ENCODE data around the gene TEX36. TPM values are rescaled to one million over a fixed set of nuclear protein-coding genes. Genes with fewer than 3 reads are reported as not detected.
A peak's percentile ranks its signal among the peaks of the same experiment; 100 is the strongest.

The TEX36 gene
- total RNA-seq, 6 experiments from 2014 or later, result not detected

- Mint-ChIP-seq H3K4me3 (no peak overlapping the region), H3K4me1 (ENCODE audit: low read depth) (peaks cover 10% of the 10 kb centered on the region), H3K36me3 (ENCODE audit: low read depth) (no peaks in the 10 kb centered on the region), H3K27ac (no peak overlapping the region), H3K9me3 (no peaks in the 10 kb centered on the region), H3K27me3 (ENCODE audit: insufficient read depth) (peaks cover 24% of the 10 kb centered on the region)
- peak; percentile 77 for TF ChIP-seq CTCF (IDR thresholded peaks at IDR 0.05)
- DNase-seq, result peak; percentile 31
These were observed 53.1 kb downstream of the TEX36 start for GRCh38 chr10:125629758-125630376.

- H3K4me3 Mint-ChIP-seq, result no peak overlapping the region
- H3K27me3 Mint-ChIP-seq (ENCODE audit: insufficient read depth), result peaks cover 28% of the 10 kb centered on the region
- H3K27ac Mint-ChIP-seq, result no peak overlapping the region
- no peak for DNase-seq
- H3K9me3 Mint-ChIP-seq, result no peaks in the 10 kb centered on the region
- H3K36me3 Mint-ChIP-seq (ENCODE audit: low read depth), result no peaks in the 10 kb centered on the region
- no peak for TF ChIP-seq CTCF (IDR thresholded peaks at IDR 0.05)
- H3K4me1 Mint-ChIP-seq (ENCODE audit: low read depth), result peaks cover 2% of the 10 kb centered on the region
These were observed 54.6 kb downstream of the TEX36 start for GRCh38 chr10:125628104-125629049.

GRCh38 chr10:125627646-125628045 lies 55.3 kb downstream of the TEX36 start:
- Mint-ChIP-seq H3K36me3 (ENCODE audit: low read depth) (no peaks in the 10 kb centered on the region), H3K27ac (no peak overlapping the region), H3K4me3 (no peak overlapping the region), H3K27me3 (ENCODE audit: insufficient read depth) (peaks cover 33% of the 10 kb centered on the region), H3K9me3 (no peaks in the 10 kb centered on the region), H3K4me1 (ENCODE audit: low read depth) (no peaks in the 10 kb centered on the region; the same call in 1 of the 2 replicates)
- no peak for TF ChIP-seq CTCF (IDR thresholded peaks at IDR 0.05)
- no peak for DNase-seq

GRCh38 chr10:125626671-125627070 lies 56.3 kb downstream of the TEX36 start:
- H3K4me1 Mint-ChIP-seq (ENCODE audit: low read depth), result no peaks in the 10 kb centered on the region; the same call in 1 of the 2 replicates
- no peaks in the 10 kb centered on the region for H3K36me3 Mint-ChIP-seq (ENCODE audit: low read depth)
- no peak overlapping the region for H3K4me3 Mint-ChIP-seq
- H3K27ac Mint-ChIP-seq, result no peak overlapping the region
- no peak for DNase-seq
- H3K9me3 Mint-ChIP-seq, result no peaks in the 10 kb centered on the region
- no peak for TF ChIP-seq CTCF (IDR thresholded peaks at IDR 0.05)
- peaks cover 26% of the 10 kb centered on the region for H3K27me3 Mint-ChIP-seq (ENCODE audit: insufficient read depth)

GRCh38 chr10:125625586-125625985 lies 57.4 kb downstream of the TEX36 start:
- TF ChIP-seq CTCF (IDR thresholded peaks at IDR 0.05), result no peak
- Mint-ChIP-seq H3K9me3 (no peaks in the 10 kb centered on the region), H3K4me1 (ENCODE audit: low read depth) (no peaks in the 10 kb centered on the region; the same call in 1 of the 2 replicates), H3K36me3 (ENCODE audit: low read depth) (no peaks in the 10 kb centered on the region), H3K27me3 (ENCODE audit: insufficient read depth) (peaks cover 24% of the 10 kb centered on the region), H3K4me3 (no peak overlapping the region), H3K27ac (no peak overlapping the region)
- DNase-seq, result no peak

All from HFFc6 (cell line).